HG03025 (cell line): ENCODE data around the gene SYCE1.
"Not testable (repeated sequence)": the region's sequence is repeated elsewhere in the genome, so short reads cannot be mapped to it uniquely, and the experiment has no call there.

Experiments used
- ATAC-seq: cut with Tn5 transposase; IDR thresholded peaks from one replicate; pipeline ENCODE4 v1.9.1; 2021; ENCODE audit warnings: mild to moderate bottlenecking, moderate library complexity; ENCODE audit not compliant: unreplicated experiment, low FRiP score

The SYCE1 gene

GRCh38 chr10:133518517-133518916, 46.9 kb downstream of the SYCE1 start:
- not testable (repeated sequence) for ATAC-seq

- no peak for ATAC-seq
Observed at GRCh38 chr10:133516057-133516456, 49.3 kb downstream of the SYCE1 start.

GRCh38 chr10:133515471-133515870, 49.9 kb downstream of the SYCE1 start:
- no peak for ATAC-seq

GRCh38 chr10:133511907-133512528, 53.4 kb downstream of the SYCE1 start:
- ATAC-seq = no peak

- no peak for ATAC-seq
Observed at GRCh38 chr10:133511408-133511807, 54.0 kb downstream of the SYCE1 start.

GRCh38 chr10:133509700-133510099, 55.7 kb downstream of the SYCE1 start:
- no peak for ATAC-seq
